ENCODE results near the gene KRTAP4-7.
"Not testable (repeated sequence)": the region's sequence is repeated elsewhere in the genome, so short reads cannot be mapped to it uniquely, and the experiment has no call there.

KRTAP4-7 gene

DNA sequence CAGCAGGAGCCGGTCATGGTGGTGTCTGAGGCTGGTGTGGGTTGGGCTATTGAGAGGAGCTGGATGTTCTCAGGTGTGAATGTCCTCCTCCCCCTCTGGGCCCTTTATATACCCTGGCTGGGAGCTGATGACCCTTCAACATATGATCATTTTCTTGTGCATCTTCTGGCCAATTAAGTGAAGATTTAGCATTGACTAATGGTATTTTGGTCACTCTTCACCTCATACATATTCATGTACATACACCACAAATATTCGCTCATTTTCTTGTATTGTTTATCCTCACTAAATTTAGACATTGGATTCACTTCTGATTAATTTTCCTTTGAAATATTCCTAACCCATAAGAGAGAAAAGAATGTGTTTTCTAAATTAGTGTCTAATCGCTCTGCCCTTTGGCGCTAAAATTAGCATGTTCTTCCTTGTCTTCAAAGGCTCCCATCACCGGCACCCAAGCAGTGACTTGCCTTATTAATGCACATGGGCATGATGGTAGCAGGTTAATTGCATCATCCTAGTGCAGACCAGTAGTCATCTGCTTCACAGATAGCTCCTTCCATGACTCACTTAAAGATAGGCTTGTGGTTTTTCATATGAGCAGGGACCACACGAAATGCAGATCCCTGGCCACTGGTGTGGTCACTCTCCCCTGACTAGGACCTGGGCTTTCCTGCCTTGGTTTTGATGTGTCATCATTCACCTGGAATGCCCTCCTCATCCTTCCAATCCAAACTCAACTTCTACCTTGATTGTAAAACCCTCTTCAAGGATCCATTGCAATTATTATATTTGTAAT is 17.9 kb upstream of the KRTAP4-7 start, which contains the start of gene KRTAP2-4:
Gene KRTAP2-4, minus strand, starts transcription at position 51 of the 796 bp plus-strand sequence. Its CDS starts 34 bp downstream, at position 17.
- no peak for DNase-seq

DNA sequence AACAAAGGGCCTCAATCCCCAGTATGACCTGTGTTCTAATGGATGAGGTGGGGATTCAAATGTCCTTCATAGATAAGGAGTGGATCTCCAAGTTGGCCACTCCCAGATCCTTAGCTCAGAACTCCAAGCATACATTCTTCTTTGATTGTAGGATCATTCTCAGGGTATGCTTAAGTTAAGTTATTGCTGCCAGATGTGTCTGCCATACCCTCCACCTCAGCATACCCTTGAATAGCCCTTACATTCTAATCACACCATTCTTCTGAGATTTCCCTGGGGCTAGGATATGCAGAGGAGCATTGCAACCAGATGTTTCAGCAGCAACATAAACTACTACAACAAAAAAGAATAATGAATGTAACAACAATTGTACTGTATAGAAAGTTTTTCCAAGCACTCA is 16.7 kb upstream of the KRTAP4-7 start:
- DNase-seq = no peak

DNA sequence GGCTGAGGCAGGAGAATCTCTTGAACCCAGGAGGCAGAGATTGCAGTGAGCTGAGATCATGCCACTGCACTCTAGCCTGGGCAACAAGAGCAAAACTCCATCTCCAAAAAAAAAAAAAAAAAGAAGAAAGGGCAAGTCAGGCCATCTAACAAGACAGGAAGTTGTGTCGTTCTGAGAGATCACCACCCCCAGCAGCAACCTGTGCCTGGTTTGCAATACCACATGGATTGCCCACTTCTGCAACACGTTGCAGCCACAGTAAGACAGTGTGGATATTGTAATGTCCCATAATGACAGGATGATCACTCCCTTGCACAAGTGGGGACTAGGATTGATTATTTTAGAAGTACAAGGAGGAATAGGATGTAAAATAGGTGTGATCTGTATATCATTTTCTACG is 14.9 kb upstream of the KRTAP4-7 start:
- no peak for DNase-seq

- DNase-seq = no peak
These were observed 12.2 kb upstream of the KRTAP4-7 start for GRCh38 chr17:41071606-41072360.

DNA sequence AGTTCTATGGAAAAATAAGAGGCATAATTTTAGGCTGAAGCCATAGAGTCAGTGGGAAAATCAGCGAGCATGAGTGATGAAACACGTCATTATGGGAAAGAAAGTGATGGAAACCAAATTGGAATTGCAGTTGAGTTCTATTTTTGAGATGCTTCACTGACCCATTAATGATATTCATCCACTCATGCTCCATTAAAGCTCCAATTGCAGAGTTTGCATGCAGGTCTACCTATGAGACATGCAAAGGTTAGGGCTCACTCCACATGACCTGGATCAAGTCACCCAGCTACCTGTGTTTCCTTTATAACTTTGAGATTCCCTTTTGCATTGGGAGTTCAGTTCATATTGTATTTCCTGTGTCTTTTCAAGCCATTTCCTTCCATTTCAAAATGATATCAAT is 10.3 kb upstream of the KRTAP4-7 start:
- DNase-seq = no peak

- DNase-seq = no peak
These were observed 7.2 kb upstream of the KRTAP4-7 start for GRCh38 chr17:41076788-41077187.

- no peak for DNase-seq
These were observed 1.3 kb upstream of the KRTAP4-7 start for GRCh38 chr17:41082626-41083025.

DNA sequence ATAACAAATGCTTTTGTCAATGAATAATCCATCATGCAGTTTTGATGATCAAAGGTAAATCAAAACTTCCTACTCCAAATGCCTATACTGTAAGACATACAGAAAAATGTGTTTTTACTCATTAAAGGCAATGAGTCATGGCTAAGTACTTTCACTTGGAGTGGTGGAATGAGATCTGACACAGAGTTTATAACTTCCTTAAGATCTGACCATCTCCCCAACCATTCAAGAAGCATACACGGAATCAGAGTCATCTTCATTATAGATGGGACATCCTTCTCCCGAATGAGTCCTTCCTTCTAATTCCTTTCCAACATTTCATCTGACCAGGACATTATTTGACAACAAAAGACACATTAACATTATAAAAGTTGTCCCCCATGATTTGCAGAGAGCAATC is 523 bp upstream of the KRTAP4-7 start:
- not testable (repeated sequence) for DNase-seq

- DNase-seq = not testable (repeated sequence)
These were observed 4.9 kb downstream of the KRTAP4-7 start for GRCh38 chr17:41088760-41089352.

DNA sequence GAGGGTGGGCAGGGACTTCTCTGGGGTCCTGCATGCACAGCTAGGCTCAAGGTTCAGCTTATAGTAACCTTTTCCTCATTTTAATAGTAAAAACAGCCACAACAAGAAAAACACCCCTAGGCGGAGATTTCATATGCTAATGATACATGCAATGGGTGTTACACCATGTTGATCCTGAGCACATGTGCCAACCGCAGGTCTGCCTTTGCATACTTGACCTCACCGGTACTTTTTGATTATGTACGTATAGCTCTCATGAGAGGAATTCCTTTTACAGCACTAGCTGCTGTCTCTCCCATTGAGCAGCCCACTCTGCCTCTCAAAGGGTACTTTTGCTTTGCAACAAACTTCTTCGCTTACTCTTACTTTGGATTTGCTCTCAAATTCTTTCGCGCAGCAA is 12.1 kb downstream of the KRTAP4-7 start:
- no peak for DNase-seq

DNA sequence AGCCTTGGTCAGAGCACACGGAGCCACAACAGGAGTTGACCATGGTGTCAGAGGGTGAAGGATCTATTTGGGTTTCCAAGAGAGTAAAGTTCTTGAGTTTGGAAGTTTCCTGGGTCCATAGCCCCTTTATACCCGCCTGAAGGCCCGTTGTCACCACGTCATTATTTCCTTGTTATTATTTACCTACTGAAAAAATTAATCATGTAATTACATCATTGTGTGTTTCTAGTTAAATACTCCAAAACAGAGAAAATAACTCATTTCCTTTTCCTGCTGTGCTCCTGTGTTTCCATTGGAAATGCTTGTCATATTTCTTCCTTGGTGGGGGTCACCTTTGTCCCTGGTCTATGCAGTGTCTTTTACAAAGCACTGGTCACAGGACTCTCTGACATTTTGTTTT is 14.1 kb downstream of the KRTAP4-7 start, which contains the start of gene KRTAP4-8:
Gene KRTAP4-8, minus strand, starts transcription at position 101 of the 400 bp plus-strand sequence. Its CDS starts 58 bp downstream, at position 43.
- DNase-seq = no peak

DNA sequence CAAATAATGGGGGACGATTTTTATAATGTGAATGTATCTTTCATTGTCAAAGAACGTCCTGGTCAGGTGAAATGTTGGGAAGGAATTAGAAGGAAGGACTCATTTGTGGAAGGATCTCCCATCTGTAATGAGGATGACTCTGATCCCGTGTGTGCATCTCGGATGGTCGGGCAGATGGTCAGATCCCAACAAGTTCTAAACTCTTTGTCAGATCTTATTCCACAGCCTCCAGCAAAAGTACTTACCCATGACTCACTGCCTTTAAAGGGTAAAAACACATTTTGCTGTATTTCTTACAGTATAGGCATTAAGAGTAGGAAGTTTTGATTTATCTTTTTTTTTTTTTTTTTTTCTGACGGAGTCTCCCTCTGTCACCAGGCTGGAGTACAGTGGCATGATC is 14.5 kb downstream of the KRTAP4-7 start:
- DNase-seq = no peak

- DNase-seq = not testable (repeated sequence)
These were observed 15.9 kb downstream of the KRTAP4-7 start for GRCh38 chr17:41099682-41100480.

DNA sequence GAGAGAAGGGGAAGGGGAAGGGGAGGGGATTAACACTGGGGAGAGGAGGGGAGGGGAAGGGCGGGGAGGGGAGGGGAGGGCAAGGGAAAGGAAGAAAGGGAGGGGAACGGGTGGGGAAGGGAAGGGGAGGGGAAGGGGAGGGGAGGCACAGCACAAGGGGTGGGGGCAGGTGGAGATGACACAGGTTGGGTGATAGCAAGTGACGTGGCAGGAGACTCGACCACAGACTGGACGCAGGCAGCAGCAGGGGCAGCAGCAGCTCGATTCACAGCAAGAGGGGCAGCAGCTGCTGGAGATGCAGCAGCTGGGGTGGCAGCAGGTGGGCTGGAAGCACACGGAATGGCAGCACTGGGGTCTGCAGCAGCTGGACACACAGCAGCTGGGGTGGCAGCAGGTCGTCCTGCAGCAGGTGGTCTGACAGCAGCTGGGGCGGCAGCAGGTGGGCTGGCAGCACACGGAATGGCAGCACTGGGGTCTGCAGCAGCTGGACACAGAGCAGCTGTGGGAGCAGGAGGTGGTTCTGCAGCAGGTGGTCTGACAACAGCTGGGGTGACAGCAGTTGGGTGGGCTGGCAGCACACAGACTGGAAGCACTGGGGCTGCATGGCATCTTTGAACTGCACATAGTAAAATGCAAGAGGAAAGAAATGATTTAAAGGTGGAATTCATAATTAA is 17.8 kb downstream of the KRTAP4-7 start, which contains the start of gene KRTAP4-16:
Gene KRTAP4-16, minus strand, starts transcription at position 624 of the 674 bp plus-strand sequence. Its CDS starts 0 bp downstream, at position 624.
- no peak for DNase-seq

GRCh38 chr17:41103896-41104295 is 19.9 kb downstream of the KRTAP4-7 start:
- no peak for DNase-seq

DNA sequence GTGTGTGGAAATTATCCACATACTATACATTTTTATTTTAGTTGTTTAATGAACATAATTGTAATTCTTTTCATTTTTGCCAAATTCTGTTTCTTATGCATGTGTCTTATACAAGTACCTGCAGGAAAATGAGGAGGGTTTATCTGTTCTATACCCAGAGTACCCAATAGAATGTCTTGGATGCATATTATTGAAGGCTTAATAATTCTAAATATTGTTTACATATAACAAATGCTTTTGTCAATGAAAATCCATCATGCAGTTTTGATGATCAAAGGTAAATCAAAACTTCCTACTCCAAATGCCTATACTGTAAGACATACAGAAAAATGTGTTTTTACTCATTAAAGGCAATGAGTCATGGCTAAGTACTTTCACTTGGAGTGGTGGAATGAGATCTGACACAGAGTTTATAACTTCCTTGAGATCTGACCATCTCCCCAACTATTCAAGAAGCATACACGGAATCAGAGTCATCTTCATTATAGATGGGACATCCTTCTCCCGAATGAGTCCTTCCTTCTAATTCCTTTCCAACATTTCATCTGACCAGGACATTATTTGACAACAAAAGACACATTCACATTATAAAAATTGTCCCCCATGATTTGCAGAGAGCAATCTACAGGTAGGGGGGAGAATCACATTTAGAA is 20.6 kb downstream of the KRTAP4-7 start:
- not testable (repeated sequence) for DNase-seq

DNA sequence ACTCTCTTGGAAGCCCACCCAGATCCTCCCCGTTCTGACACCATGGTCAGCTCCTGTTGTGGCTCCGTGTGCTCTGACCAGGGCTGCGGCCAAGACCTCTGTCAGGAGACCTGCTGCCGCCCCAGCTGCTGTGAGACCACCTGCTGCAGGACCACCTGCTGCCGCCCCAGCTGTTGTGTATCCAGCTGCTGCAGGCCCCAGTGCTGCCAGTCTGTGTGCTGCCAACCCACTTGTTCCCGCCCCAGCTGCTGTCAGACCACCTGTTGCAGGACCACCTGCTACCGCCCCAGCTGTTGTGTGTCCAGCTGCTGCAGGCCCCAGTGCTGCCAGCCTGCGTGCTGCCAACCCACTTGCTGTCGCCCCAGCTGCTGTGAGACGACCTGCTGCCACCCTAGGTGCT is 21.4 kb downstream of the KRTAP4-7 start, which contains the start of gene KRTAP4-9:
Gene KRTAP4-9, plus strand, starts transcription at position 43 of the 400 bp plus-strand sequence. Its CDS starts 0 bp downstream, at position 43.
- not testable (repeated sequence) for DNase-seq

DNA sequence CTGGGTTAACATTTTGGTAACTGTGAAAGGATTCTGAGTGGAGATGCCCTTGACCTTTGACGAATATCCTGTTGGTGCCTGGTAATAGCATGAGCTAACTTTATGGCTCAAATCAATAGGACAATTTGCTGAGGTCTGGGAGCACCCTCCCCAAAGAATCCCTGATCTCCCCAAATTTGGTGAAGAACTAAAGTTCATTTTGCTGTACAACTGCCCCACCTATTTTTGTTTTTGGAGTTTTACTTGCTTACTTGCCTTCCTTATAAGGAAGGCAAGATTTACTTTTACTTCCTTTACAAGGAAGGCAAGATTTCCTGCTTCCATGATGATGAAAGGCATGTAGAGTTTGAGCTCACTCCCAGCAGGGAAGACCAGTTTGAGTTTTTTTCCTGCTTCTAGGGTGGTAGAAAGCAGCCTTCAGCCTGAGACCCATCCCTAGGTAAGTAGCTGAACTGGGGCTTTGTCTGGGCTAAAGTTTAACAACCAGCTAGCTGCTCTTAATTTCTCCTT is 24.0 kb downstream of the KRTAP4-7 start:
- no peak for DNase-seq

DNA sequence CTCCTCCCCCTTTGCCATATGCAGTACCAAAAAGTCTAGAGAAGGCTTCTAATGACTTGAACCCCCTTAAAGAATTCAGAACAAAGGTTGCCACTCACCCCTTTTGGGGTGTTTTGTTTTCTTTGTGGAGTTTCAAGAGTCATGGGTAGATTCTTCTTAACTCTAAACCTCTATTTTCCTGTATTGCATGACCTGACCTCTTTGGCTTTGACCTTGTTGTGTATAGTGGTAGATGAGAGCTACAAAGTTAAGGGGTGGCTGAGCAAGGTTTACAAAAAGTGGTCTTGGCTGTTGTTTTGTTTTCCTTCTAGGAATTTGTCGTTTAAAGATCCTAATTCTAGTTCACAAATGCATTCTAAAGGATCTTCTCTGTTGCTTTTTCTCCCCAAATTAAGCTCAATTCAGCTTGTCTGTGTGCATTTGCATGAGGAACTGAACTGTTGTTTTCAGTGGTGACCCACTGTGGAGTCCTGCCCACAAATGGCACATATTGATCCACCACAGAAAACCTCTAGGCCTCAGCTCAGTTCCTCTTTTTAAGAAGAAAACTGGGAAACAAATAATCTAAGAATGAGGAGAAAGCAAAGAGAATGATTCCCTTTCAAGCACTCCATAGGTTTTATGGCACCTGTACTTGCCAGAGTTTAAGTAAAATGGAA is 24.9 kb downstream of the KRTAP4-7 start:
- not testable (repeated sequence) for DNase-seq

GRCh38 chr17:41111151-41111885 is 27.4 kb downstream of the KRTAP4-7 start:
- DNase-seq = no peak

Measured in activated CD4-positive, alpha-beta T cell treated with anti-CD3 and anti-CD28 coated beads, Interleukin-2, amount 50 U/mL, for 48 hours (primary cell).